ENCODE data around the gene TP63.
"Not testable (repeated sequence)": the region's sequence is repeated elsewhere in the genome, so short reads cannot be mapped to it uniquely, and the experiment has no call there.

Gene TP63

DNA sequence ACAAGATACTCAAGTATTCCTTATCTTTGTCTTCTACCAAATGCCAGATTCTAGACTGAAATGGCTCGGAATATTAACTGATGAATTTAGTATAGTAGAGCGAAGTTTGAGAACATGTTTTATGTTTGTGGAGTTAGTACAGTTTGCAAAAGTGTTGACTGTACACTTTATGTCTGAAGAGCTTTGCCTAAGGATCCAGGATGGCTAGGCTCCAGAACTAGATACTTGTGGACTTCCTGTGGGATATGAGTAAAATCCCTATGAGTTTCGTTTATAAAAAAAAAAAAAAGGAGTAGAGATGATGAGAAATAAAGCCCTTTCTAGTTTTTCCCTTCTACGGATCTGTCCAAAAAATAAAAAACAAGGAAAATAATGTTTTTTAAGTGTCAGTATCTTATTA, 96.7 kb downstream of the TP63 start:
- DNase-seq: no peak

DNA sequence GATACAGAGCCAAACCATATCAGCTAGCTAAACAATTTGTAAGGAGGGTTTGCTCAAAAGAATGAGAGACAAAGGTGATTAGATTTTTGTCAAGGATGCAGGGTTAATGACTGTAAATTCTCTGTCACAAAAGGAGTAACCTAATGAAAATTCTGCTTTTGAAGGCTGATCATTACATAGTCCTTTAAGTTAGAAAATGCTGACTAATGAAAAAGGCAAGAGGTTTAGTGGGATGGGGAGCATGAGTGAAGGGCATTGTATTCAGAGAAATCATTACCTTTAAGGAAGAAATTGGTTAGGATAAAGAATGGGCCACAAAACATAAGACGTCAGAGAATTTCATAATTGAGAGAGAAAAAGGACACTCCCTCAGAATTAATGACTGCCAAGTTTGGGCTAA, 97.7 kb downstream of the TP63 start:
- DNase-seq: no peak

DNA sequence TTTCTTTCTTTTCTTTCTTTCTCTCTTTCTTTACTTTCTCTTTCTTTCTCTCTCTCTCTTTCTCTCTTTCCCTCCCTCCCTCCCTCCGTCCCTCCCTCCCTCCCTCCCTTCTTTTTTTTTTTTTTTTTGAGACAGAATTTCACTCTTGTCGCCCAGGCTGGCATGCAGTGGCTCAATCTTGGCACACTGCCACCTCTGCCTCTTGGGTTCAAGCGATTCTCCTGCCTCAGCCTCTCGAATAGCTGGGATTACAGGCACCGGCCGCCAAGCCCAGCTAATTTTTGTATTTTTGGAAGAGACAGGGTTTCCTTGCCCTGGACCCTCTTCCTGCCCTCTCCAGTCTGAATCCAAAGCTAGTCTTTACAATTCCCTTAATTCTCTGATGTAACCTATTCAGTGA, 102.9 kb downstream of the TP63 start:
- DNase-seq: no peak

DNA sequence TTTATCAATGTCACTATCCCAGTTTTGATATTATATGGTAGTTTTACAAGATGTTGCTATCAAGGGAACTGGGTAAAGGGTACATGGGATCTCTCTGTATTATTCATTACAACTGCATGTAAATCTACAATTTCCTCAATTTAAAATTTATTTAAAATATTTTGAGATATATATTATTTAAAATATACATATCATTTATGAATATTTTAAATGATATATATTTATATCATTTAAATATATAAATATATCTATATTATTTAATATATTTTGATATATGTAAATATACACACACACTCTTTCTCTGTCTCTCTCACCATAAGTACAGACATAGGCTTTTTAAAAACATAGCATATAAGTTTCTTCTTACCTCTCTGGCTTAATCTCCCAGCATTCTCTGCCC, 104.7 kb downstream of the TP63 start:
- DNase-seq: no peak

DNA sequence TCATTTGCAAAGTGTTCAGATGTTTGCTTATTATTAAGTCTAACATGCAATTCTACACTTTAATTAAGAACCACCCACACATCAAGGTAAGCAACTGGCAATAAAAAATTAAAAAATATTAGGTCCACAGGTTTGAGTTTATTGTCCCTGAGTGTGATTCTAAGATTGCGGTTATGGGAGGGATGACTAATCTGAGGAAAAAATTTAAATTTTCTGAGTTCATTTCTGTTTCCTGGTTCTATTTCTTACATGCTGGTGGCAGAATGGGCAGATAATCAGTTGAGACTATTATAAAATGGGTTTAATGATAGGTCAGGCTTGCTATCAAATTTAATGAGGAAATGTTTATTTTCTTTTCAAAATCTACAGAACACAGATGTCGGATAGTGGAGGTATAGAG, 105.9 kb downstream of the TP63 start:
- DNase-seq: no peak

DNA sequence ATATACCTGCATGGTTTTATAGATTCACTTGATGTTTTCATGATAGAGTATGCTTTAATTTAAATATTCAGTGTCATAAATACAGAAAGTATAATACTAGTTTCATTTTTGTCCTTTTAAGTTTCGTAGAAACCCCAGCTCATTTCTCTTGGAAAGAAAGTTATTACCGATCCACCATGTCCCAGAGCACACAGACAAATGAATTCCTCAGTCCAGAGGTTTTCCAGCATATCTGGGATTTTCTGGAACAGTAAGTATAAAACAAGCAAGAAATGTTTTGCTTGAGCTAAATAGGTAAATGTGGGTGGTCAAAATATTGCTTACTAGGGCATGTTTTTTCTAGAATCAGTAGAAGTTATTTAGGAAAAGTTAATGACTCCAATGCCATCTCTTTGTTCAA, 106.4 kb downstream of the TP63 start:
- no peak for DNase-seq

DNA sequence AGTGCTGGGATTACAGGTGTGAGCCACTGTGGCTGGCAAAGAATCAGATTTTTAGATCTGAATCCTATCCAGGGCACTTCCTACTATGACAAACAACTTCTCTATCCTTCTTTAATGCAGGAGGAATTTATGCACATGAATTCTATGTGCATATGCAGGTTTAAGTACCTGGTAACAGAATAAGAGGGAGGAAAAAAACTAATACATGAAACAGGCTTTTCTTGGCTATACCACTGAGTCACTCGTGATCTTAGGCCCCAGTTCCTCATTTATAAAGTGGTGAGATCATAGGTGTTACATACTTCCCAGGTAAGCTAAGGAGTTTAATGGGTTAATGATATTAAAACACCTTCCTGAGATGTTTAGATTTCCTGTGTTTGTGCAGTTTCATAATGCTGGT, 108.2 kb downstream of the TP63 start:
- DNase-seq: no peak

DNA sequence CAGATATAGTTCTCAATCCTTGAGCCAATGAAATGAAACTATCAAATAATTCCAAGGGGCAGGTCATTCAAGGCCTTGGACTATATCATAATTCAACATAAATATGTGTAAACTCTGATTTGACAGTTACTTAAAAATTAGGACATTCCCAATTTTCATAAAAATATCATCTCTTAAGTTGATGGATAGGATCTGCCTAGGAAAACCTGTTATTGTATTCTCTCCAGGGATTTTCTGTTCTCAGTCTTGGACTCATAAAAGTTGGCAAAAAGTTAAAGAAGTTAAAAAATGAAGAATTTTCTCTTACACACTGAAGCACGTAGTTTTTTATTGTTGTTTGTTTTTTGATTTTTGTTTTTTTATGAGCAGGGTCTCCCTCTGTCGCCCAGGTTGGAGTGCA, 109.0 kb downstream of the TP63 start:
- DNase-seq: no peak

DNA sequence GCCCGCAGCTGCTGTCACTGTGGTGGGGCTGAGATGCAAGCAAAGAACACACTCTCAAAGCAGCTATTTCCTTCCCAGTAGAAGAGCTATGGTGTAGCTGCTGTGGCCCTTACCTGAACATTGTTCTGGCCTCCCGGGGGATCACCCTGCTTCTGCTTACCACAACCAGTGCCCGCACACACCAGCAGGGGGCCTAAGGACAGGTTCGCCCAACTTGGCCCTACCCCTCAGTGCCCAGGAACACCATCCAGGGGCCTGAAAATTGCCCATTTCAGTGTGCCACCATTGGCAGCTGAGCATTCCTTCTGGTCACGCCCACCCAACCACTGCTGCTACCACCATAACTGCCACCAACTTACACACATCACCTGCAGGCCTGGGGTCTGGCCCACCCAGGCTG, 113.0 kb downstream of the TP63 start:
- DNase-seq: no peak

DNA sequence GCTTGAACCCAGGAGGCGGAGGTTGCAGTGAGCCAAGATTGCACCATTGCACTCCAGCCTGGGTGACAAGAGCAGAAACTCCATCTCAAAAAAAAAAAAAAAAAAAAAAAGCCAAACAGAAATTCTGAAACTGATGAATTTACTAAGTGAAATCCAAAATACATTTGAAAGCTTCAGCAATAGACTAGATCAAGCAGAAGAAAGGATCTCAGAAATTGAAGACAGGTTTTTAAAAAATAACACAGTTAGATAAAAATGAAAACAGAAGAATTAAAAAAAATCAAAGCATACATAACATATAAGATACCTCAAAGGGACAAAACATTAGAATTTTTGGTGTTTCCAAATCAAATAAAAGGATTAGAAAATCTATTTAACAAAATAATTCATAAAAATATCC, 114.4 kb downstream of the TP63 start:
- no peak for DNase-seq

DNA sequence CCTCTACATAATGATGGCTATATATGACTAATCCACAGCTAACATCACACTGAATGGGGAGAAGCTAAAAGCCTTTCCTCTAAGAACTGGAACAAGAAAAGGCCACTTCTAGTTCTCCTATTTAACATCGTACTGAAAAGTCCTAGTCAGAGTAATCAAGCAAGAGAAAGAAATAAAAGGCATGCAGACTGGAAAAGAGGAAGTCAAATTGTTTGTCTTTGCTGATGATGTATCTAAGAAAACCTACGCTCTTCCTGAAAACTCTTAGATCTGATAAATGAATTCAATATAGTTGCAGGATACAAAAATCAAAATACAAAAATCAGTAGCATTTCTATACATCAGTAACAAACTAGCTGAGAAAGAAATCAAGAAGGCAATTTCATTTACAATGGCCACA, 116.9 kb downstream of the TP63 start:
- no peak for DNase-seq

DNA sequence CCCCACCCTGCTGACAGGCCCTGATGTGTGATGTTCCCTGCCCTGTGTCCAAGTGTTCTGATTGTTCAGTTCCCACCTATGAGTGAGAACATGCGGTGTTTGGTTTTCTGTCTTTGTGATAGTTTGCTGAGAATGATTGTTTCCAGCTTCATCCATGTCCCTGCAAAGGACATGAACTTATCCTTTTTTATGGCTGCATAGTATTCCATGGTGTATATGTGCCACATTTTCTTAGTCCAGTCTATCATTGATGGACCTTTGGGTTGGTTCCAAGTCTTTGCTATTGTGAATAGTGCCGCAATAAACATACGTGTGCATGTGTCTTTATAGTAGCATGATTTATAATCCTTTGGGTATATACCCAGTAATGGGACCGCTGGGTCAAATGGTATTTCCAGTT, 119.8 kb downstream of the TP63 start:
- not testable (repeated sequence) for DNase-seq

DNA sequence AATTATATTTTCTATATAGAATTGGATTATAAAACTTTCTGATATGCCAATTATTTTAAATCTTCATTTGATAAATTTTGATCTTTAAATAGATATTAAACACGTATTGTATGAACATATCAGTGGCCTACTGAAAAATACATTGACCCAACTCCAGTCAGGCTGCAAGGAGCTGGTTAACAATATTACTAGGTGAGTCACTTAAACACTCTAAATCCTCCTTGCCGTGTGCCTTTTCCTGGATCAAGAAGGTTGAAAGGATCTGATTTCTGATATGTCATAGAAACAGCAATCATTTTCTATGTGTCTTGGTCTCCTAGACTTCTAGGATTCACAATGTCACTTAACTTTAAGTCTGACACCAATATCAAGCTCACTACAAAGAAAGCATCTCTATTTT, 123.2 kb downstream of the TP63 start:
- DNase-seq: no peak

DNA sequence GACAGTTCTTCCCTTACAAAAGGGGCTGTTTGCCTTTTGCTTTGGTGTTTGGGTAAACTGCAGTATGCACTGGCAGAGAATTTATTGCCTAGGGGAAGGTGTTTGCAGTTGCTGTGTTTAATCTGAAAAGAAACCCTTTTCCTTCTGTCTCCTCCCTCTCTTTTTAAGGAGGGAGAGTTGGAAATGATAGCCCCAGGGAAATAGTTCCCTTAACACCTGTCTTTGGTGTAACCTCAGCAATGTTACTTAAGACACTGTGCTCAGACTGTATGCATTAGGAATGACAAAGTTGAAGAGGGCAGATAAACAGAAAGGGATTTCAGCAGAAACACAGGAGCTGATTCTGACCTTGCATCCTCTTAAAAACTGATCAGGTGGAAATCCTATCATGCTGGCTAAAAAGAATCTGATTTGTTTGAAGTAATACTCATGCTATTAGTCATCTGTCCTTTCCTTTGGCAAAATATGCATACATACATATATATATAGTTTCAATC, 125.4 kb downstream of the TP63 start:
- DNase-seq: no peak

DNA sequence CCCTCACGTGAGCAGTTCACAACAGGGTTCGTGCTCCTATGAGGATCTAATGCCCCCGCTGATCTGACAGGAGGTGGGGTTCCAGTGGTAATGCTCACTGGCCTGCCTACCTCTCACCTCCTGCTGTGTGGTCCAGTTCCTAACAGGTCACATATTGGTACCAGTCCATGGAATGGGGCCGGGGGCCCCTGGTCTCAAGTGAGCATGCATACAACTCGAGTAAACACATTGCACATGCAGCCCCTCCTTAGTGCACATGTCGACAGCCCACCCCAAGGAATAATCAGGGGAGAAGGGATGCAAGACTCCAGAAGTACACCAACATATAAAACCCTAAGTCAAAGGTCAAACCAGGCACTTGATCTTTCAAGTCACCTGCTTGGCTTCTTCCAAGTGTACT, 127.0 kb downstream of the TP63 start:
- no peak for DNase-seq

DNA sequence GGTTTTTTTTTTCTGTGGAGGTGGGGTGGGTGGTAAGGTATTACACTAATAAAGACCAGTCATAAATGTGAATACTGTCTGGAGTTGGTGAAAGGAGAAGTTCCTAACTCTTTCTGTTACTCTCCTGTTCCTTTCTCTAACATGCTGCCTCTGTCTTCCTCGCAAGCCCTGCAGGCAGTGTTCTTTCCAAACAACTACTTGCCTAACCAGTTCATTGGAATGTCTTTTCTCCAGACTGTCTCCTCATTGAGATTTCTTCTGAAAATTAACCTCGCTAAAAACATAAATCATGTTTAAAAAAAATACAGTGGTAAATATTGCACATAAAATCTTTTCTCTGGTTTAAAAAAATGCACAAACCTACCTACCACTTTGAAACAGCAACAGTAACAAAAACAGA, 135.2 kb downstream of the TP63 start:
- DNase-seq: no peak

DNA sequence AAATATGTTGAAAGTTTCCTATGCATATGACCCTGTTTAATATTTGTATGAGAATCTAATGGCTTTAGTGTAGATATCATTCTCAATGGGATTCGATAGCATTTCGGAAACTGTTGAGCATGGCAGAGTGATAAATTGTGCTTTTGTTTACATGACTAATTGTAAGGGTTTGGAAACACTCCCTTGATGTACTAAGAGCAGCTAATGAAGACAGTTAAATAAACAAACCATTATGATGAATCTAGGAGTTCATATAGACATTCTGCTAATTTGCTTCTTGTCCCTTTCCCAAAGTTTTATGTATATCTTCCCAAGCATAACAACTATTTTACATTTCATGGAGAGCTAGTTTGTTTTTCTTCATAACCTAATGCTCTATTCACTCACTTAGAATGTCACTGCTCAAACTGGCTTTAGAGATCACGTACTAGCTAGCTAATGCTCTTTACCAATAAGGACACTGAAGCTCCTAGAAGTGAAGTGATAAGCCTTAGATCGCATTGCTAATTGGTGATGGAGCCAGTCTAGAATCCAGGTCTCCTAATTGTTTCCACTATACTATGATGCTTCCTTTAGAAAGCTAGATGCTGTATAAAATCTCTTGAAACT, 140.8 kb downstream of the TP63 start:
- DNase-seq: no peak

DNA sequence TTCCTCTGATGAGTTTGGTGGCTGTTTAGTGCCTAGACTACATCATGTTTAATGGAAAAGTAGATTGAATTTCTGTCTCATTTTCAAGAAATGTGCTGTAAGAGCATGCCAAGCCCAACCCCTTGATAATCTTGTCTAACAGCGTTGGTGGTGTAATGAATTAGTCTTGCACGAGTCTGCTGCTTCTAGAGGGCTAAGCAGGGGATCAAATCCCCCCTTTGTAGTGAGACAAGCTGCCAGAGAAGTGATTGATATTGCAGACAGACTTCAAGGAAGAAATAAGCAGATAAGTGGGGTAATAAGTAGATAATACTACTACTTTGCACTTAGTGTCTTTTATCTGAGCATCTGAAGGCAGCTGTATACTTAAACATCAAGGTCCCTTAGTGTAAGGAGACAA, 141.4 kb downstream of the TP63 start:
- DNase-seq: no peak

DNA sequence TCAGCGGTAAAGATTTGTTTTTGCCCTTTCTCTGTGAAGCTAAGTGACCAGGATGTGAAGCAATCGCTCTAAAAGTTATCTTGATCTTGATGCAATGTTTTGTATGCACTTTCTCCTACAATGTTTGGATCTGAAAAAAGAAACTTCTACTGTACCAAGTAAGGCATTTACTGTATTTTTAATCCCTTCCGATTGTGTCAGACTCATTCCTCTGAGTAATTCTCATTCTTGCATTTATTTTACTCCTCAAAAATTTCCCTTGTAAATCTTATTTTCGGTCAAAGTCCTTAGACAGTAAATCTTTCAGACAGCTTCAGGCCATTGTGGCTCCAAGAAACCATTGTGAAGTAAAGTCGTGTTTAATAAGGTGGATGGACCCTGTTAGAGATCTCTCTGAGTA, 141.9 kb downstream of the TP63 start:
- no peak for DNase-seq

DNA sequence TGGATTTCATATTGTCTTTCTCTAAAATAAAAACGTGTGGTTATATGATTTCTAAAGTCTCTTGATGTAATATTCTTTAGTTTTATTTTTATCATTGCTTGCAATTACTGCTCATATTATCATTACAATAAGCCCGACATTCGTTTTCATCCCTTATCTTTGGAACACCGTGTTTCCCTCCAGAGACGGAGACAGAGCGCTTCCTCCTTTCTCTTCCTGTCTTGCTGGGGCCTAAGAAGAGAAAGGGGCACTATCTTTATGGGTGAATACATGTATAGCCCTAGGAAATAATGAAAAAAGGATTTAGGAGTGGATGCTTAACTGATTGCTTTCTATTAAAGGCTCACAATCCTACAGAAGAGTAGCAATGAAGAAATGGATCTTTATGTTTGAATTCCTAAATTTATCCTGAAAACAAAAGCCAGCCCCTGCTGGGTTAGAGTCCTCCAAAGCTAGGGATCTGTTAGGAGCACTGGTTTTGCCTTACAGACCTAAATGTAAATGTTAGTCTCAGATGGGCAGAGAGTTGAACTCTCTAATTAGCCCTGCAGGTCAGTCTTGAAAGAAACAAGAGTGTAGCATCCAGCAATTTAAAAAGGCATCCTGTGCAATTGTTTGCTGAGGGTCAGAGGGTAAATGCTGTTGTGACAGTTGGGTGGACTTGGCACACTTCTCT, 145.1 kb downstream of the TP63 start:
- DNase-seq: no peak

DNA sequence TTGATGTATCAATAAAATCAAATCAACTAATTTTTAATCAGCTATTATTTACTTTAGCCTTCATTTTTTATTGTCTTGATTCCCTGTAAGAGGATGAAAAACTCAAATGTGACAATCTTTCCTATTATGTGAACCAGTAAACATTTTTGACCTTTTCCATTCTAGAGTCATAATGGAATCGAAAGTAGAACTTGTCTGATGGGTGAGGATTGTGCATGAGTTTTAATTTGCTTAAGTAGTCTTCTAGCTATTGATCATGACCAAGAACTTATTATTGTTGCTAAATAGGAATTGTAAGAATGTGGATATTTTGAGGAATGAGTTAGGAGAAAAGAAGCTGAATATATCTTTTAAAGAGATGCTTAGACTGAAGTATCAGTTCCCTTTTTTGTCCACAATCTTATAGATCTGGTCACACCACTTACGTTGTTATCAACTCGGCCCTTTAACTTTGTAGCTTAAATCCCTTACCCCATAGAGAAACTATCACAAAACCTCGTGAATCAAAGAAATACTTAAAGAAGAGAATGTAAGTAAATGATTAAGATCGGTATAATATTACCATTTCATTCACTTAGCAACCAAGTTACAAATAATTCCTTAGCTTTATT, 147.3 kb downstream of the TP63 start:
- DNase-seq: no peak

DNA sequence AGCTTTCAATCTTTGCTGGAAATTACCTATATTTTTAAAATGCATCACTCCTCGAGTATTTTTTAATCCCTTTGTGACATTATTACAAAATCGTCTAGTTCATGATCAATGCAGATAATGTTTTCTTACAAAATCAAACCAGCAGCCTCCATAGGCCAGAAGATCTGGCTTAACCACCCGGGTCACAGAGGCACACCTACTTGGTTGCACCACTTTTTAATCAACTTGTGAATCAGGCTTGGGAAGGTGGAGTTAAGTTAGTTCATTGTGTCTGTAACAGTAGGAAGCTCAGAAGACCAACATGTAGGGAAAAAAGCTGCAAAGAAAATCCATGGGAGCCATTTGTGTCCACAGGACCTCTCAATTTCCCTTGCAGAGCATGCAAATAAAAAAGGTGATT, 148.0 kb downstream of the TP63 start:
- no peak for DNase-seq

DNA sequence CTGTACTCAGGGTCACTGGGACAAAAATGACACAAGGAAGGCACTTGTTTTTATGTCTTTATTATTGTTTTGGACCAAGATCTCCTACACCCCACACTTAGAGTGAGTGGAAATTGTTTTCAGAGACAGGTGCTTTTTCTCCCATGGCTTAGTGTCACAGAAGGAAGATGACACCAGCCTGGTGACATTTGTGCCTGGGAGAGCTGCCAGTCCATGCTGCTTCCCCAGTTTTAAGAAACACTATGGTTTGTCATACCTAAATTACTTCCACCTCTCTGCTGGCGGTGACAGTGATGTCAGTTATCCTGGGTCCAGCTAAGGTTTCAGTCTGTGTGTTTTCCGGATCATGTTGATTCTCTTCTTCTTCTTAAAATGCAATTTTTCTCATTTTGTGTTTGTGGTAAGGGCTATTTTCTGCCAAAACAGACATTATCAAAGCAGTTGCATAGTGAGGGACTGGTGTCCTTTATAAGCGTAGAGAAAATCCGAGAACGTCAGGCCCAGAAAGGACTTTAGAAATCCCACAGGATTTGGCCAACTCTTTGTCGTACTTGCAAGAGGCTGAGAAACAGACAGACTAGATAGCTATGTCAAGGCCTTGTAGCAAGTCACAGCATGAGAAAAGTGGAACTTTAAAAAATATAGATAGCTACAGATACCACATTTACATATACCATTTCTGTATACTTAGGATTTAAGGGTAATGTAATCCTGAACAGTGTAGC, 149.5 kb downstream of the TP63 start:
- DNase-seq: no peak

DNA sequence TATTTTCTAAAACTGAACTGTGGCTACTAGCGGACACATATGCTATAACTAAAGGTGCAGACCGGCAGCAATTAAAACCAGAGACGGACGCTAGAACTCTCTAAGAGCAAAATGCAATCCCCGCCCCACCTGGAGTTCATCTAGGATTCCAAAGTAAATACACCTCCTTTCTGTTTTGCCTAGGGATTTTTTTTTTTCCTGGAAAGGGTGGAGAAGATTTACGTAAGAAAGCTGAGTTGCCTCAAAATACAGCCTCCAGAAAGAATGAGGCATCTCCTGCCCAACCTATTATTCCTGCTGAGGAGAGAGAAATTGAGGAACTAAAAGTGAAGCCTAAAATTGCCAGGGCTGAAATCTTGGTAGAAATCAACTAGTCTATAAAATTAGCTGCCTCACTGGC, 150.2 kb downstream of the TP63 start:
- no peak for DNase-seq
